ENCODE results near the gene RHOU.

DNA sequence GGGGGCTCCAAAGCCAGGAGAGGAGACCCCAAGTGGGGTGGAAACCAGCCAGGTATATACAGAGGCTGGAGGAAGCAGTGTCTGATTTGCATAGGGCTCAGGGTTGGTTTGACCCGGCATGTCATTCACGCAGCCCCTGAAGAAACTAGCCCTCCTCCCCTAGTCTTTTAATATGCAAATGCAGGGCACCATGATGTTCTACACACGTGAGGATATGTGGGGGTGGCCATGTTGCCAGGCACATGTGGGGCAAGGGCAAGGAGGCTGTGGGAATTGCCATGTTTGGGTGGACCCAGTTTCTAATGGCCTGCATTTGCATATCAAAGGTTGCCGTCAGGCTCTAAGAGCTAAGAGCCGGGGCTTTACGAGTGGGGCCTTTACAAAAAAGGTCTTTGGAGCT, 12.0 kb upstream of the RHOU start:
- no peak for TF ChIP-seq EZH2 (IDR thresholded peaks at IDR 0.05; ENCODE audit: low read depth)
- TF ChIP-seq, protein P1, sequence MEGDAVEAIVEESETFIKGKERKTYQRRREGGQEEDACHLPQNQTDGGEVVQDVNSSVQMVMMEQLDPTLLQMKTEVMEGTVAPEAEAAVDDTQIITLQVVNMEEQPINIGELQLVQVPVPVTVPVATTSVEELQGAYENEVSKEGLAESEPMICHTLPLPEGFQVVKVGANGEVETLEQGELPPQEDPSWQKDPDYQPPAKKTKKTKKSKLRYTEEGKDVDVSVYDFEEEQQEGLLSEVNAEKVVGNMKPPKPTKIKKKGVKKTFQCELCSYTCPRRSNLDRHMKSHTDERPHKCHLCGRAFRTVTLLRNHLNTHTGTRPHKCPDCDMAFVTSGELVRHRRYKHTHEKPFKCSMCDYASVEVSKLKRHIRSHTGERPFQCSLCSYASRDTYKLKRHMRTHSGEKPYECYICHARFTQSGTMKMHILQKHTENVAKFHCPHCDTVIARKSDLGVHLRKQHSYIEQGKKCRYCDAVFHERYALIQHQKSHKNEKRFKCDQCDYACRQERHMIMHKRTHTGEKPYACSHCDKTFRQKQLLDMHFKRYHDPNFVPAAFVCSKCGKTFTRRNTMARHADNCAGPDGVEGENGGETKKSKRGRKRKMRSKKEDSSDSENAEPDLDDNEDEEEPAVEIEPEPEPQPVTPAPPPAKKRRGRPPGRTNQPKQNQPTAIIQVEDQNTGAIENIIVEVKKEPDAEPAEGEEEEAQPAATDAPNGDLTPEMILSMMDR (conservative IDR thresholded peaks at IDR 0.05) = no peak
